GM18507 (cell line): ENCODE data around the gene ALK.

Source experiments
- DNase-seq: peaks from one replicate; pipeline ENCODE4 v3.0.0; 2011; ENCODE audit warnings: low read depth; ENCODE audit not compliant: insufficient read length; ENCODE audit errors: extremely low spot score
- FAIRE-seq: peaks from 2 replicates; lab custom pipeline; 2011; peaks lifted over from hg19 to GRCh38; lab: Jason Lieb, UNC

The ALK gene

DNA sequence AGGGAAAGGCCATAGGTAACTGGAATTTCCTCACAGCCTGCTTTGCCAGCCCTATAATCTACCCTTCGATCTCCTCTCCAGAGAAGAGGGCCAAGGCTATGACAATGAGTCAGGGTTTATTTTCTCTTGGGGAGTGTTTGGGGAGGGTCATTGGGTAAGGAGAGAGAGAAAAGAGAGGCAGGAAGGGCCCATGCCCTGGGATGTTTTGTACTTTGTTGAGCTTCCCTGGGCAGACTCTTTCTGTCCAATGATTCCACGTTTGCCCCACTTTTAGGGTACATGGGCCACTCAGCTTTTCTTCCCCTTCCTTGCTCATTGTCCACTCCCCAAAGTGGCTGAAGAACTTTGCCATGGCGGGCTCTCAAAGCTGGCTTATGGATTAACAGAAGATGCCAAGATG lies 224.2 kb downstream of the ALK start:
- FAIRE-seq (no peak), DNase-seq (no peak)

DNA sequence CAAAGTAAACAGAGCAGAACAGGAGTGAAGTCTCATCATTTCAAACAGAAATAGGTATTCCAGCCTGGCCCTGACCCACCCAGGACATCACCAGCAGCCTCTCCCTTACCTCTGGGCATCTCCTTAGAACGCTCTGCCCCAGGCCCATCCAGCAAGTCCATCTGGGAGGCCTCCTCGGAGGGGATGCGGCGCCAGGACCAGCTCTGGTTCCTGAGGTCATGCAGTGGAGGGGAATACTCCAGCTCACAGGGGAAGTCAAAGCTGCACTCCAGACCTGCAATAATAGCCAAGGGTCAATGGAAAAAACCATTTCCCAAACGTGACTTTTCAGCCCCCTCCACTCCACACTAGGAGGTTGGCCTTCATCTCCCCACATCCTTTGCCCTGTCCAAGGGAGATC lies 226.6 kb downstream of the ALK start:
- DNase-seq (no peak), FAIRE-seq (no peak)

DNA sequence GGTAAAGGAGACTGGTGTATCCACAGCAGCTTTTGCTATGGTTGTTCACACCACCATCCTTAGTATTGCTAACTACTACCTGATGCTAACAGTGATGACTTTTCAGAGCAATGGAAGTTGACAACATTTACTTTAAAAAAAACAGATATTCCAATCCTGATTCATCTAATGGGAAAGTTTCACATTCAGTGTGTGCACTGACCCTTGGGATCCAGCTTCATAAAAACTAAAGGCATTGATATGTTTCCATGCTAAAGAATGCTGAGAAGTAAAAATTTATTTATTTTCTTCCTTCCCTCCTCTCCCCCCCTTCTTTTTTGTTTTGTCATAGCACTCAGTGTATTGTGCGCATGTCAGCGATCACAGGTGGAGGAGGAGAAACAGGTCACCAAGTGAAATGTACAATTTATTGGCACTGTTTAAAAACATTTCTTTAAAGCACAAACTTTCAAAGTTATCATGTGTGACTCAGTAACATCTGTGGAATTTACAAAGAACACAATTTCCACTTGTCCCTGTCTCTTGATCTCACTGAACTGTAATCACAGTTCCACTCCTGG lies 229.9 kb downstream of the ALK start:
- no peak for DNase-seq
- FAIRE-seq = no peak

DNA sequence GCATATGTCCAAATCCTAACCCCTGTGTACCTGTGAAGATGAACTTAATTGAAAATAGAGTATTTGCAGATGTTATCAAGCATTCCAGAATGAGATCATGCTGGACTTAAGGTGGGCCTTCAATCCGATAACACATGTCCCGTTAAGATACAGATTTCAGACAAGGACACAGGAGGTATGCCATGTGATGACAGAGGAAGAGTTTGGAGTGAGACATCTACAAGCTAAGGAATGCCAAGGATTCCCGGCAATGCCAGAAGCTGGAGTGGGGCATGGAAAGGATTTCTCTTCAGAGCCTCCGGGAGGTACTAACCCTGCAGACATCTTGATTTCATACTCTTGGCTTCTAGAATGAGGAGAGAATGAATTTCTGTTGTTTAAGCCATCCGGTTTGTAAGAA lies 231.7 kb downstream of the ALK start:
- FAIRE-seq = no peak

DNA sequence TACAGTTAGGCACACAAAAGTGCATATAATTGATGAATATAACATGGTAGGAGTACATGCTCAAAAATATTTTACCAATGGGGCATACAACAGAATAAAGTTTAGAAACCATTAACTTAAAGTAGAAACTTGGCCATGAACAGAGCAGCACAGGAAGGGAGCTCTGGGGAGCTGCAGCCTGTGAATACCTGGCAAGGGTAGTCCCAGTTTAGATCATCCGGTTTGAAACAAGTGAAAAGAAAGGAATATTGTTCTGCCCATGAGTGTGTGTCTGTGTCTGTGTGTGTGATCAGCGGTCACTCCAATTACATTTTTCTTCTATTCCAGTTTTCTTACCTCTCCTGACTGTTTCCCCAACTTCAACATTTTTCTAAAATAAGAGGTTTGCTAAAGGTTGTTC lies 233.0 kb downstream of the ALK start:
- FAIRE-seq (no peak), DNase-seq (no peak)

More for the DNA sequence above, 231.7 kb downstream of the ALK start:
- no peak for DNase-seq

DNA sequence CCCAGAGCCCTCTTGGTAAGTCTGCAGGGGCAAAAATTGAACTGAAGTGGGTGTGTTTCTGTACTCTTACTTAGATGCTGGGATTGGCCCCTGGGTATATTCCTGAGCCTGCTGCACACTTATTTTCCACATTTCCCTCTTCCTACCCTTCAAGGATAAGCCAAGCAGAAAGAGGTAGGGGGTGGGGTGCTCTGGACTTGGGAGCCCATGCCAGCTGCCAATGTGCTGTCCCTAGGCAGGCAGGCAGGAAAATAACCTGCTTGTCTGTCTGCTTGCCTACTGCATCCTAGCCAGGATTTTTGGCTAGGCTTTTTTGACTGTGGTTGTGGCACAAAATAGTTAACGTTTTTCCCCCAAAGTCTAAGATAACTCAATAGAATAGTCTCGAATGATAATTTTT lies 234.3 kb downstream of the ALK start:
- DNase-seq = no peak
- FAIRE-seq = no peak

DNA sequence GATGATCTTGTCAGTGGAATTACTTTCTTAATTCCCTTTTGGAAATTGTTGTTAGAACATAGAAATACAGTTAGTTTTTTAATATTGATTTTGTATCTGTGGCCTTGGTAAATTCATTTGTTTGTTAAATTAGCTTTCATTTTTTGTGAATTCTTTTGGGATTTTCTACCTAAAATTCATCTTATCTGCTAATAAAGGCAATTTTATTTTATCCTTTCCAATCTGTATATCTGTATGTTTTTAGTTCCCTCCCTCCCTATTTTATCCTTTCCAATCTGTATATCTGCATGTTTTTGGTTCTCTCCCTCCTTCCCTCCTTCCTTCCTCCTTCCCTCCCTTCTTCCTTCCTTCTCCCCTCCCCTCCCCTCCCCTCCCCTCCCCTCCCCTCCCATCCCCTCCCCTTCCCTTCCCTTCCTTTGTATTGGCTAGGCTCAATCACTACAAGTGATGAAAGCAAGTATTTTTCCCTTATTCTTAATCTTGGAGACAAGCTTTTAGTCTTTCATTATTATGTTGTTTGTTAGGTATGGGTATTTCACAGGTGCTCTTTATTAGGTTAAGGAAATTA lies 244.4 kb downstream of the ALK start:
- FAIRE-seq (no peak), DNase-seq (no peak)

DNA sequence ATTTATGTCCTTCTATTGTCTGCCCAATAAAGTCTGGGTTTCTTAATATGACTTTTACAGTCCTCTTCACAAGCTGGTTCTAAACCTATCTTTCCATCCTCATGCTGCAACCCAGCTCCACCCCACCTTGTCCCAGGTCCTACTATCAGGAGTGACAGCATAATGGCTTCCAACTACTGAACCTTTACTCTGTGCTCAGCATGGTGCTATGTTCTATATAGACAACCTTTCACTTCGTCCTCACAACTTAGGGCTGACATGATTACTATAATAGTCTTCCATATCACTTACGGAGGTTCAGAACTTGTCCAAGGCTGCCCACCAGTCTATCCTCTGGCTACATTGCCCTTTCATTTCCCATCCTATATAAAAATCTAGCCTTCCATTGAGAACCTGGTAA lies 256.8 kb downstream of the ALK start:
- no peak for DNase-seq
- FAIRE-seq = no peak

DNA sequence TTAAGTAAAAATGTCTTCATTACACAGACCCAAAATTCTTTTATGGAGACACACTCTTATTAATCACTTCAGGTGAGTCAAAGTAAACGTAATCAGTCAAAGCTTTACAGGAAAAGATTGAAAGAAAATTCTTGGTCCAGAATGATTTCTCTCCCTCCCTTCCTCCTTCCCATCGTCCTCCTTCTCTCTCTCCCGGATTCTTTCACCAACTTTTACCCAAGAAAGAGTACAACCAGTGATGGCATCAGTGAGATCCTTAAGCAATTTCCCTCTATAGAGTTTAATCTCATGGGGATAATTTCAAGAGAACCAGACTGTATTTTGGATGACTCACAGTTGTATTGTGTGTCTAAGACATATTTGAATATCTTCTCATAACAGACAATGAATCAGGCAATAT lies 258.1 kb downstream of the ALK start:
- no peak for DNase-seq
- no peak for FAIRE-seq

DNA sequence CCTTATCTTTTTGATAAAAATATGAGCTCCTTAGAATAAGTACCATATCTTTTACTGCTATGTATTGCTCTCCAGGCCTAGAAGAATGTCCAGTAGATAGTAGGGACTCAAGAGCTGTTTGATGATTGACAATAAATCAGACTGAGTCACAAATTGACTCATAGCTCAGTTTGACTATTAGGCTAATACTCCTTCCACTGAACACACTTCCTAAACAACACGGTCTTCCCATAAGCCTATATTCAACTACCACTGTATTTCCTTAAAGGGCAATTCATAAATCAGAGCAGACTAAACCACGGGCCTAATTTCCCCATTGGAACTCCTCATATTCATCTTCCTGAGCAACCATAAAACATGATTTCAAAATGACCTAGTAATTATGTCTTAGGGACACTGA lies 258.5 kb downstream of the ALK start:
- FAIRE-seq = no peak
- DNase-seq = no peak

DNA sequence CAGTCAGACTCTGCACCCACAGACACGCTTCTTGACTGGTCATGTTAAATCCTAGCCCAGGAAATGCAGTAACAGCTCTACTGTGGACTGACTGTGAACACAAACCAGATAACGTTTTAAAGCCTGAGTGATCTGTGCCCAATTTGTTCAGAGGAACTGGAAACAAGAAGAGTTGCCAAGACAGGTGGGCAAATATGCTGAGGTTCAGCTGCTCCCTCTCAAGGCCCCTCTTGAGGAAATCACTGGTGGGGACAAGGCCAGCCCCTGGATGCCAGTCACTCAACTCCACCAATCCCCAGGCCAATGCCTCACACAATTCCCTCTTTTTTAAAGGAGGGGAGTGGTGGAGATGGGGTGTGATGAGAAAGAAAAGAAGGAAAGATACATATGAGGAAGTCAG lies 261.2 kb downstream of the ALK start:
- no peak for FAIRE-seq
- DNase-seq = no peak

DNA sequence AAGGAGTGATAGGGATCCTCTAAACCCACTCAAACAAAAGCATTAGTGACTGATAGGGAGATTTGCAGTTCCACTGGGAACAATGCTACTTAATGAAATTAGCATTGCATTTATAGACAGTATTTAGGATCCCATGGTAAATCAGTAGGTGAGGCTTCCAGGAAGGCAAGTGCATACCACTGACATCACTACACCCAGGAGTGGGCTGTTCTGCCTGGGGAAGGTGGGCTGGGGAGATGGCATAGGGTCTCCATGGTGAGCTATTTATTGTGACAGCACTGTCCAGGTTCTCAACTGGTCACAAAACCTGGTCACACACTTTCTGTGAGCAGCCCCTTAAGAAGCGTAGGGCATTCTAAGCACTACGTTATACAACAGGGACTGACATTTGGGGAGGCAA lies 262.2 kb downstream of the ALK start:
- no peak for FAIRE-seq
- DNase-seq = no peak

DNA sequence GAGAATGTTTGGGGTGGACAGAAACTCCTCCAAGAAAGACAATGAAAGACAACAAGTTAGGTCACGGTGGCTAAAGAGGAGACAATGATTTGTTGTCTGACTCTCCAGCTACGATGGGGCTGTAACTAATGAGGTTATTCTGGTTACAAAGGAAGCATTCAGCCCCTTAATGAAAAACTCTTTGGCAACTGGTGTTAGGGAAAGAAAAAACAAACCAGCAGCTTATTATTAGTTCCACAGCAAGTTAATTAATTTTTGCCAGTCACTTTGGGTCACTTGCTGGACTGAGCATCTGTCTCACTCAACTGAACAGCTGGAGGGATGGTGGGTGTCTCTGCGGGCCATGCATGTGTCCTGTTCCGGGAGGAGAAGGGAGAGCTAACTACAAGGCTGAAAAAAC lies 263.7 kb downstream of the ALK start:
- no peak for DNase-seq
- FAIRE-seq = no peak

DNA sequence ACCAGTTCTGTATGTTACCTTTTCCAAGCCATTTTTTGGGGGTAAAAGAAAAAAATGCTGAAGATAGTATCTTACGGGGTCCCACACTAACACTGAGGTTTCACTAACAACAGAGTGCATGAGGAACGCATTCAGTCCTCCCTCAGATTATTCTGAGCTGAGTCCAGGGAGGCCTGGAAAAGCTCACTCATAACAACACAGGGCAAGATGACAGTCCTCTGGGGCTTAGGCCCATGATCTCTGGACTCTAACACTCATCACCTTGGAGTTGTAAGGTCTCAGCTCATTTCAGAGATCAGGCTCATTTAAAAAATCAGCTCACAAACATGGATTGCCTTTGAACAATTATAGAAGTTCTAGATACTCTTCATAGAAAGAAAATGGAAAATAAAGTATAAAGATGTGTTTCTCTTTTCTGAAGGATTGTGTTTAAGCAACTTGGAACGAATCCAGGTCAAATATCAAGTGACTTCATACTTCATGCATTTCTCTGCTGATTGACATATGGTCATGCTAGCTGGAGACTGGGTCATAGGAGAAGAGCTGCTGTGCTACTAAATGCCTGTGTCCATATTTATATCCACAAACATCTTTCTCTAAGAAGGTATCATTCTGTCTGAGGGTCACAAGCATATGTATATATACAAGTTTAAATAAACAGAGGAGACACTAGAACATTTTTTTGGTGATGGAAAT lies 265.8 kb downstream of the ALK start:
- DNase-seq = no peak
- FAIRE-seq = no peak

DNA sequence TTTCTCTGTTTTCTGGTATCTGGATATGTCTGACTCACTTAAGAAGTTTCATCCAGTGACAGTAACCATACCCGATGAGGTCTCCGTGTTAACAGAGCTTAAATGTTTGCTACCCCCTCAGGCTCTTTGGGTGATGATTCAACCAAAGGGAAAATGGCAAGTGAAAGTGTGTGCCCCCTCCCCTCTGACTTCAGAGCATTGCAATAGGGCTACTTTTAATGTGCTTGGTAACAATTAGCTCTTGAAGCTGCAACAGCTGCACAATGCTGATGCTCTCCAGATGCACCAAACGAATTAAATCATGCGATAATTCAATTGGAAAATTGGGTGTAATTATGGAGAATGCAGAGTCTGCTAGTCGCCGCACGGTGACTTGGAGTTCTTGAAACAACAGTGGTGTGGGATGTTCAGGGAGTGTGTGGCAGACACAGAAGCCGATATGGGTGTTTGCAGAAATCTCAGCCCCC lies 270.7 kb downstream of the ALK start:
- DNase-seq (no peak), FAIRE-seq (no peak)

DNA sequence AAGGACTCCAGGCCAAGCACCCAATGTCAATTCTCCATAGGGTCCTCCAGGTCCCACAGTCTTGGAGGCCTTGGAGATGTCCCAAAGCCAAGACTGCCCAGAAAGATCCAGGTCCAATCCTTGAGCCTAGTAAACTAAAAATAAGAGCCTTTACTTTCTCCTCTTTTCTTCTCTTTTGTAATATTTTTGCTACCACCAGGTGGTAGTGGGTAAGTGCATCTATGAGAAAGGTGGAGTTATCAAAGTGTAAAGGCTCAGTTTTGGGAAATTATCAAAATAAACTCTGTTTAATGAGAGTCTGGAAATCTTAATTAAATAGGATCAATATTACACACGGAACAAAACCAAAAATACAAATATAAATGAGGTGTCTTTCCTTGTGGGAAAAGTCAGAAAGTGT lies 276.4 kb downstream of the ALK start:
- DNase-seq (no peak), FAIRE-seq (no peak)

DNA sequence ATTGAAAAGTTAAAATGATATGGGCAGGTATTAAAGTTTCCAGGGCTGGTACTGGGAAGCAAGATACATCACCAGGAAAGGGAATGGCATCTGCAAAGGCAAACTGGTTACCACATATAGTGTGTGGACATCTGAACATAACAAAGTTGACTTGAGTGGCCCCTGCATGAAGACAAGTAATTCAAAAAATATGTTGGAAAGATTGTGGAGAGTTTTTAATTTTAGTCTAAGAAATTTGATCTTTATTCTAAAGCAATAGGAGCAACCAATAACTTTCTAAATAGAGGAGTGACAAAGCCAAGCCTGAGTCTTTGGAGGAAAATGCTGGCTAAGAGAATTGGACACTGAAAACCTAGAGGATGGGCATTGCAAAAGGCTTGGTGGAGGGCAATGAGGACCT lies 278.2 kb downstream of the ALK start:
- FAIRE-seq (no peak), DNase-seq (no peak)

DNA sequence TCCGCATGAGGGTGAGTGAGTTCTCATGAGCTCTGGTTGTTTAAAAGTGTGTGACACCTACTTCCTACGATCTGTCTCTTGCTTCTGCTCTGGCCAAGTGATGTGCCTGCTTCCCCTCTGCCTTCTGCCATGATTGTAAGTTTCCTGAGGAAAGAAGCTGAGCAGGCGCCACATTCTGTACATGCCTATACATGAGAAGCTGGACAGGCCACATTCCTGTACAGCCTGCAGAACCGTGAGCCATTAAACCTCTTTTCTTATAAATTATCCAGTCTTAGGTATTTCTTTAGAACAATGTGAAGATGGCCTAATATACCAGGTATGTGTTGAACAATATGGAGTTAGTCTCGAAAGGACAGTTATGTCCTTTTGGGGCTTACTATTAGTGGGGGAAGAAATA lies 281.0 kb downstream of the ALK start:
- DNase-seq (no peak), FAIRE-seq (no peak)

DNA sequence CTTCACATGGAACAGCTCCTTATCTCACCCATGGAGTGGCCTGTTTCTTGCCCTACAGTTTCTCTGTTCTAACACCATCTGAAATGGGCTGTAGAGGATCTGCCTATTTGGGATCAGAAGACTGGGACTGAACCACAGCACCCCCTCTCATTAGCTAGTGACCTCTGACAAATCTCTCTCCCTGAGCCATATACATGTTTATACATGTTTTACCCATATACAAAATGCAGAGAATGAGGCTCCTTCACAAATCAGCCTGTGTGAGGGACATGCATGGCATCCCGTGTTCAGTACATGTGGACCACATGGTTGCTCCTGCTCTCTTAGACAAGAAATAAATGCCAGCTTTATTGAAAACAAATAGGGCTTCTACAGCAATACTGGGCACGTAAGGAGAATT lies 282.7 kb downstream of the ALK start:
- FAIRE-seq (no peak), DNase-seq (no peak)

DNA sequence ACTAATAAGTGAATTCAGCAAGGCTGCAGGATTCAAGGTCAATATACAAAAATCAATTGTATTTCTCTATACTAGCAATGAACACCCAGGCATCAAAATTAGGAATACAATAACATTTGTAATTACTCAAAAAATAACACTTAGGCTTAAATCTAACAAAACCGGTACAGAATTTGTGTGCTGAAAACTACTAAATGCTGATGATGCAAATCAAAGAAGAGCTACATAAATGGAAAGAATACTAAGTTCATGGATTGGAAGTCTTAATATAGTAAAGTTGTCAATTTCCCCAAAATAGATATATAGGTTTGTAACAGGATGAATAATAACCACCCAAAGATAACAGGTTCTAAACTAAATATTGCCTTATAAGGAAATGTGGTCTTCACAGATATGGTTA lies 286.5 kb downstream of the ALK start:
- FAIRE-seq = no peak
- no peak for DNase-seq

DNA sequence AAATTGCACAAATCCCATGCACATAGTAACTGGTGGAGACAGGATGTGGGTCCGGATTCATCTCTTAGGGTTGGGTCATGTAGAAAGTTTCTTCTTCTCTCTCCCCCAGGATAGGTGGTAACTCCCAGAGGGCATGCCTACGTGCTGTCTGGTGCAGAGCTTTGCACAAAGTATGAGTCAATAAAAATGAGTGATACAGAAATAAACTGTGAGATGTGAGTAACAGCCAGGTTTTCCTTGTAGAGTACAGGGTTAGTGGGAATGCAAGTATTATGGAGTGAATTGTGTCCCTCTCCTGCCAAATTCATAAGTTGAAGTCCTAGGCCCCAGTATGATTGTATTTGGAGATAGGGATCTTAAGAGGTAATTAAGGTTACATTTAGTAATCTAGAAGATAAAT lies 289.4 kb downstream of the ALK start:
- DNase-seq (no peak), FAIRE-seq (no peak)
